Neuronal stem cell (in vitro differentiated cells): ENCODE data around the gene CEMIP.

Experiments
- DNase-seq: peaks from one replicate; pipeline ENCODE4 v3.0.0-alpha.2; 2013; ENCODE audit warnings: low spot score
- H2AFZ ChIP-seq: one replicate; pipeline ENCODE4 v1.6.1; 2013; ENCODE audit warnings: mild to moderate bottlenecking, low read length, inconsistent platforms
- H2AK5ac ChIP-seq: 2 replicates; pipeline ENCODE4 v1.6.1; 2013; ENCODE audit warnings: low read depth, mild to moderate bottlenecking, inconsistent platforms, low read length, moderate library complexity, mixed read lengths
- H2BK120ac ChIP-seq: 2 replicates; pipeline ENCODE4 v1.6.1; 2013; ENCODE audit warnings: low read depth, mild to moderate bottlenecking, inconsistent platforms, low read length, moderate library complexity, mixed read lengths
- H2BK12ac ChIP-seq: one replicate; pipeline ENCODE4 v1.6.1; 2013; ENCODE audit warnings: low read length, inconsistent platforms
- H2BK15ac ChIP-seq: 2 replicates; pipeline ENCODE4 v1.6.1; 2013; ENCODE audit warnings: mild to moderate bottlenecking, low read length, inconsistent platforms, mixed read lengths
- H2BK5ac ChIP-seq: one replicate; pipeline ENCODE4 v1.6.1; 2013; ENCODE audit warnings: inconsistent platforms, mild to moderate bottlenecking, low read length, moderate library complexity
- H3K14ac ChIP-seq: one replicate; pipeline ENCODE4 v1.6.1; 2013; ENCODE audit warnings: low read length, inconsistent platforms
- H3K18ac ChIP-seq: 2 replicates; pipeline ENCODE4 v1.6.1; 2013; ENCODE audit warnings: low read length, inconsistent platforms
- H3K23ac ChIP-seq: 2 replicates; pipeline ENCODE4 v1.6.1; 2013; ENCODE audit warnings: low read depth, mild to moderate bottlenecking, mixed read lengths, low read length, inconsistent platforms; ENCODE audit not compliant: poor library complexity
- H3K27ac ChIP-seq: replicated peaks from 3 replicates; pipeline ENCODE4 v1.5.1; 2013; ENCODE audit warnings: low read length, inconsistent platforms
- H3K27me3 ChIP-seq, 3 experiments: 2 replicates each; pipeline ENCODE4 v1.6.1; 2013; ENCODE audit warnings: low read length in 3 of 3, mild to moderate bottlenecking in 2 of 3, inconsistent platforms in 1 of 3, low read depth in 1 of 3, mixed read lengths in 1 of 3, moderate library complexity in 1 of 3; ENCODE audit not compliant: control insufficient read depth in 3 of 3, insufficient read depth in 3 of 3
- H3K36me3 ChIP-seq, 2 donors: replicated peaks in 1 of 2; 2 replicates each; pipeline ENCODE4 v1.6.1; 2013; ENCODE audit warnings: low read length in 2 of 2; ENCODE audit not compliant: control insufficient read depth in 2 of 2, insufficient read depth in 2 of 2
- H3K4ac ChIP-seq: 2 replicates; pipeline ENCODE4 v1.6.1; 2013; ENCODE audit warnings: inconsistent platforms, mild to moderate bottlenecking, low read length, moderate library complexity
- H3K4me1 ChIP-seq, 2 donors: 1 replicate in 1 of 2; 2 replicates in 1 of 2; pipeline ENCODE4 v1.6.1; 2013; ENCODE audit warnings: low read length in 2 of 2, low read depth in 1 of 2; ENCODE audit not compliant: control insufficient read depth in 2 of 2, insufficient read depth in 1 of 2
- H3K4me2 ChIP-seq: one replicate; pipeline ENCODE4 v1.6.1; 2013; ENCODE audit warnings: mild to moderate bottlenecking, low read length, inconsistent platforms; ENCODE audit not compliant: insufficient read depth, poor library complexity, severe bottlenecking
- H3K4me3 ChIP-seq, 2 donors: 2 replicates each; pipeline ENCODE4 v1.5.1; 2013; ENCODE audit warnings: low read length in 2 of 2, mild to moderate bottlenecking in 2 of 2, inconsistent platforms in 1 of 2, moderate library complexity in 1 of 2
- H3K79me1 ChIP-seq: one replicate; pipeline ENCODE4 v1.6.1; 2013; ENCODE audit warnings: low read depth, mild to moderate bottlenecking, inconsistent platforms, low read length, moderate library complexity
- H3K9ac ChIP-seq: one replicate; pipeline ENCODE4 v1.6.1; 2013; ENCODE audit warnings: mild to moderate bottlenecking, low read depth, low read length, inconsistent platforms; ENCODE audit not compliant: poor library complexity
- H3K9me3 ChIP-seq, 2 donors: replicated peaks in 1 of 2; 2 replicates each; pipeline versions ENCODE3 to v1.6.1; 2013; ENCODE audit warnings: low read length in 2 of 2, mild to moderate bottlenecking in 2 of 2, inconsistent platforms in 1 of 2, low read depth in 1 of 2, mixed read lengths in 1 of 2, moderate library complexity in 1 of 2; ENCODE audit not compliant: control insufficient read depth in 2 of 2, insufficient read depth in 1 of 2
- H4K8ac ChIP-seq: one replicate; pipeline ENCODE4 v1.6.1; 2013; ENCODE audit warnings: low read depth, mild to moderate bottlenecking, inconsistent platforms, low read length, moderate library complexity
- H4K91ac ChIP-seq: one replicate; pipeline ENCODE4 v1.6.1; 2013; ENCODE audit warnings: low read length, low read depth, mild to moderate bottlenecking, inconsistent platforms; ENCODE audit not compliant: poor library complexity
- WGBS, 2 donors: extraction: QIAGEN DNeasy Blood & Tissue Kit; methylation state at CpG; one replicate each; pipeline ENCODE4 v1.1.7; 2013; ENCODE audit warnings: missing lambda C conversion rate in 2 of 2, mixed read lengths in 1 of 2; ENCODE audit not compliant: insufficient read length in 2 of 2, insufficient replicate concordance in 1 of 2; ENCODE audit errors: extremely low coverage in 2 of 2; 5-methylcytosine and 5-hydroxymethylcytosine counted together

The CEMIP gene

GRCh38 chr15:80988148-80988796, 209.1 kb downstream of the CEMIP start:
- Histone ChIP-seq H3K14ac (no peak overlapping the region), H3K23ac (no peak overlapping the region), H3K4me1 (peaks cover 4 to 6% of the 10 kb centered on the region in 2 donors), H3K79me1 (no peaks in the 10 kb centered on the region), H2BK5ac (no peak overlapping the region), H3K9ac (no peak overlapping the region), H3K4ac (no peak overlapping the region), H2AFZ (no peak overlapping the region), H3K4me2 (peak overlapping the region; percentile 63), H4K8ac (no peak overlapping the region), H2BK12ac (no peak overlapping the region), H3K36me3 (peaks cover 2 to 25% of the 10 kb centered on the region in 2 donors), H3K4me3 (peak overlapping the region; percentile 80 to 96), H3K27ac (no peak overlapping the region), H3K27me3 (no peaks in the 10 kb centered on the region), H2BK15ac (no peak overlapping the region), H4K91ac (no peak overlapping the region), H2BK120ac (no peak overlapping the region), H3K9me3 (no peaks in the 10 kb centered on the region), H3K18ac (no peak overlapping the region), H2AK5ac (no peak overlapping the region)
- DNase-seq, result no peak
- WGBS, 2 donors, result no CpG with 5 or more reads among the region's 8 CpGs

GRCh38 chr15:80989081-80989517, 209.9 kb downstream of the CEMIP start:
- peak overlapping the region; percentile 69 for H2BK120ac ChIP-seq
- no peak overlapping the region for H2BK12ac ChIP-seq
- peak; percentile 37 for DNase-seq
- no peak overlapping the region for H2BK15ac ChIP-seq
- no peak overlapping the region for H4K91ac ChIP-seq
- H2AK5ac ChIP-seq, result no peak overlapping the region
- no peaks in the 10 kb centered on the region for H3K27me3 ChIP-seq
- H3K36me3 ChIP-seq, result peaks cover 2 to 25% of the 10 kb centered on the region in 2 donors
- H3K18ac ChIP-seq, result peak overlapping the region; percentile 99
- H3K23ac ChIP-seq, result peak overlapping the region; percentile 97
- peak overlapping the region; percentile 80 to 96 for H3K4me3 ChIP-seq
- peak overlapping the region; percentile 98 for H2AFZ ChIP-seq
- no CpG with 5 or more reads among the region's 7 CpGs for WGBS, 2 donors
- peak overlapping the region; percentile 63 for H3K4me2 ChIP-seq
- H3K4me1 ChIP-seq, result peaks cover 4 to 6% of the 10 kb centered on the region in 2 donors
- peak overlapping the region; percentile 71 for H2BK5ac ChIP-seq
- H3K79me1 ChIP-seq, result no peaks in the 10 kb centered on the region
- peak overlapping the region; percentile 61 for H3K27ac ChIP-seq
- no peaks in the 10 kb centered on the region for H3K9me3 ChIP-seq
- H3K14ac ChIP-seq, result no peak overlapping the region
- no peak overlapping the region for H4K8ac ChIP-seq
- H3K4ac ChIP-seq, result no peak overlapping the region
- peak overlapping the region; percentile 91 for H3K9ac ChIP-seq

GRCh38 chr15:80989518-80990478, 210.6 kb downstream of the CEMIP start, which contains the start of gene MESD:
TSS of gene MESD (minus strand) at chr15:80989819. CDS start at chr15:80989791, 28 bp downstream.
- Histone ChIP-seq H2BK12ac (no peak within 1 kb of the TSS), H3K36me3 (peaks cover 2 to 25% of the 10 kb centered on the region in 2 donors), H2AFZ (peak within 1 kb of the TSS; percentile 98), H3K4ac (no peak within 1 kb of the TSS), H3K27me3 (no peaks in the 10 kb centered on the region), H2BK5ac (peak within 1 kb of the TSS; percentile 71), H4K91ac (peak within 1 kb of the TSS; percentile 94), H3K14ac (peak within 1 kb of the TSS; percentile 87), H3K9ac (peak within 1 kb of the TSS; percentile 91), H3K4me3 (peak within 1 kb of the TSS; percentile 80 to 96), H2AK5ac (no peak within 1 kb of the TSS), H4K8ac (no peak within 1 kb of the TSS), H3K79me1 (no peaks in the 10 kb centered on the region), H2BK120ac (peak within 1 kb of the TSS; percentile 69), H3K9me3 (no peaks in the 10 kb centered on the region), H3K18ac (peak within 1 kb of the TSS; percentile 99), H3K4me1 (peaks cover 4 to 6% of the 10 kb centered on the region in 2 donors), H3K27ac (peak within 1 kb of the TSS; percentile 61), H2BK15ac (no peak within 1 kb of the TSS), H3K23ac (peak within 1 kb of the TSS; percentile 97), H3K4me2 (peak within 1 kb of the TSS; percentile 63)
- DNase-seq, result peak; percentile 93
- WGBS, 2 donors, result no CpG with 5 or more reads among the region's 63 CpGs

GRCh38 chr15:80990955-80991354, 211.8 kb downstream of the CEMIP start:
- no peak overlapping the region for H4K91ac ChIP-seq
- H2BK15ac ChIP-seq, result no peak overlapping the region
- H2AFZ ChIP-seq, result no peak overlapping the region
- H2BK120ac ChIP-seq, result no peak overlapping the region
- no peak overlapping the region for H2BK5ac ChIP-seq
- no peak overlapping the region for H2AK5ac ChIP-seq
- WGBS, 2 donors, result no CpG with 5 or more reads among the region's 1 CpG
- no peak overlapping the region for H3K14ac ChIP-seq
- no peak overlapping the region for H4K8ac ChIP-seq
- DNase-seq, result no peak
- no peaks in the 10 kb centered on the region for H3K79me1 ChIP-seq
- H2BK12ac ChIP-seq, result no peak overlapping the region
- H3K9ac ChIP-seq, result no peak overlapping the region
- peaks cover 4 to 13% of the 10 kb centered on the region in 2 donors for H3K4me1 ChIP-seq
- no peaks in the 10 kb centered on the region for H3K9me3 ChIP-seq
- H3K27ac ChIP-seq, result no peak overlapping the region
- no peaks in the 10 kb centered on the region for H3K27me3 ChIP-seq
- H3K18ac ChIP-seq, result no peak overlapping the region
- peaks cover 0 to 13% of the 10 kb centered on the region in 2 donors for H3K36me3 ChIP-seq
- H3K4ac ChIP-seq, result no peak overlapping the region
- no peak overlapping the region for H3K4me2 ChIP-seq
- H3K4me3 ChIP-seq, result no peak overlapping the region
- no peak overlapping the region for H3K23ac ChIP-seq
